22Rv1 (cell line): Measurements from ENCODE around the gene MYL10.

Experiments used
- H3K27ac ChIP-seq: fragments of 450-650 bp; 2 replicates; pipeline ENCODE4 v1.5.1; 2017
- ZFX ChIP-seq: fragments of 450-650 bp; IDR thresholded peaks from 2 replicates; pipeline ENCODE4 v1.6.1; 2017; ENCODE audit warnings: antibody characterized with exemption, borderline replicate concordance
- TF ChIP-seq, protein P1 (sequence below): fragments of 450-650 bp; IDR thresholded peaks from 2 replicates; pipeline ENCODE4 v1.5.1; 2017; ENCODE audit warnings: mild to moderate bottlenecking

The MYL10 gene

DNA sequence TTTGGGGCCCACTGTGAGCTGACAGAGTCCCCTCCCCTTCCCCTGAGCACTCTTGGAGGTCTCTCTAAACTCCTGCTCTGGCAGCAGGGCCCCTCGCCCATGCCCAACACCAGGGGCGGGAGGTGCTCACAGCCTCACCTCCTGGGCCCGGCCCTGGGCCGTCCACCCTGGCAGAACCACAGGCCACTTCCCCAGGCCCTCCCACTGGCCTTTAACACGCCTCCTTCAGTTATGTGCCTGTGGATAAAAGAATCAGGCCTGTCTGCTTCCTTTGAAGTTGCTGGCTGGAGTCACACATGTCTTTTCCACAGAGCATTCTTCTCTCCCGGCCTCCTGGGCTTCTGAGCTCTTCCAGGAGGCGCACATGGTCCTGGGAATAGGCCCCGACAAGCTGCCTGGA, 10.2 kb downstream of the MYL10 start:
- H3K27ac ChIP-seq, result no peak overlapping the region
- TF ChIP-seq, protein P1, sequence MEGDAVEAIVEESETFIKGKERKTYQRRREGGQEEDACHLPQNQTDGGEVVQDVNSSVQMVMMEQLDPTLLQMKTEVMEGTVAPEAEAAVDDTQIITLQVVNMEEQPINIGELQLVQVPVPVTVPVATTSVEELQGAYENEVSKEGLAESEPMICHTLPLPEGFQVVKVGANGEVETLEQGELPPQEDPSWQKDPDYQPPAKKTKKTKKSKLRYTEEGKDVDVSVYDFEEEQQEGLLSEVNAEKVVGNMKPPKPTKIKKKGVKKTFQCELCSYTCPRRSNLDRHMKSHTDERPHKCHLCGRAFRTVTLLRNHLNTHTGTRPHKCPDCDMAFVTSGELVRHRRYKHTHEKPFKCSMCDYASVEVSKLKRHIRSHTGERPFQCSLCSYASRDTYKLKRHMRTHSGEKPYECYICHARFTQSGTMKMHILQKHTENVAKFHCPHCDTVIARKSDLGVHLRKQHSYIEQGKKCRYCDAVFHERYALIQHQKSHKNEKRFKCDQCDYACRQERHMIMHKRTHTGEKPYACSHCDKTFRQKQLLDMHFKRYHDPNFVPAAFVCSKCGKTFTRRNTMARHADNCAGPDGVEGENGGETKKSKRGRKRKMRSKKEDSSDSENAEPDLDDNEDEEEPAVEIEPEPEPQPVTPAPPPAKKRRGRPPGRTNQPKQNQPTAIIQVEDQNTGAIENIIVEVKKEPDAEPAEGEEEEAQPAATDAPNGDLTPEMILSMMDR, result no peak
- TF ChIP-seq ZFX, result no peak

DNA sequence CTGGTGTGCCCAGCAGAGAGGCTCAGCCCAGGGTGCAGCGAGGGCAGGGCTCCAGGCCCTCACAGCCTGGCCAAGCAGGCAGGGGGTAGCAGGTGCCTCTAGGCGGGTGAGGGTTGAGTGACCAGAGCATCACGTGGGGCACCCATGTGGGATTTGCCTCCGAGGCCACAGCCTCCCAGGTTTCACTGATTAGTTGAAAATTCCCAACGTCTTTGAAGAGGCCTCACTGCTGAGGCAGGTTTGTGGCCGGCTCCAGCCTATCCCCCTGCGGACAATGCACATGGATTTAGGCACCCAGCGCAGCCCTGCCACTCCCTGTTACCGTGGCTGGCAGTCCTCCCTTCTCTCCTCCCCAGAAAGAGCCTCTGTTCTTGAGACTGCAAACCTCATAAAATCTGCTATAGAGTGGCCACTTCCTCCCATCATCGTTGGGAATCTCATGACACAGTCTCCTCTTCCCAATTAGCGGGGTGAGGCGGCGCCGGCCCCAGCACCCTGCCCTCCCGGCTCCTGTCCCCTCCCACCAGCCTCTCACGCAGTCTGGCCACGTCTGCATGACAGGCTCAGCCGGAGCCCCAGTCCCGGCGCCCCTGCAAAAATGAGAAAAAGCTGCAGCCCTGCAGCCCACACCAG, 10.8 kb downstream of the MYL10 start:
- no peak for TF ChIP-seq ZFX
- TF ChIP-seq, protein P1, result no peak
- no peak overlapping the region for H3K27ac ChIP-seq

DNA sequence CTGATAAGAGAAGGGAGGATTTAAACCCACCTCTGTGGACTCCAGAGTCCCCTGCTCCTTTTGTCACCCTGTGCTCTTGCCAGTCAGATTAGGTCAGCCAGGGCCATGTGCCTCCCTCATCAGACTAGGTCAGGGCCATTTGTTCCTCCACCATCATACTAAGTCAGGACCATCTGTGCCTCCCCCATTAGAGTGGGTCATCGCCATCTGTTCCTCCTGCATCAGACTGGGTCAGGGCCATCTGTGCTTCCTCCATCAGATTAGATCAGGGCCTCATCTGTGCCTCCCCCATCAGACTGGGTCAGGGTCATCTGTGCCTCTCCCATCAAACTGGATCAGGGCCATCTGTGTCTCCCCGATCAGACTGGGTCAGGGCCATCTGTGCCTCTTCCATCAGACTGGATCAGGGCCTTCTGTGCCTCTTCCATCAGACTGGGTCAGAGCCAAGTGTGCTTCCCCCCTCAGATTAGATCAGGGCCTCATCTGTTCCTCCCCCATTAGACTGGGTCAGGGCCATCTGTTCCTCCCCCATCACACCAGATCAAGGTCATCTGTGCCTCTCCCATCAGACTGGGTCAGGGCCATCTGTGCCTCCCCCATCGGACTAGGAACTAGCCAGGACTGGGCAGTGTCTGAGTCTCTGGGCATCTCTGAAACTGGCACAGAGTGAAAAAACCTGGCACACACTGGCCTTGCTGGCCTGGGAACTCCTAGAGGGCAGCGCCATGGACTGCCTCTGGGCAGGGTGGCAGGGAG, 11.5 kb downstream of the MYL10 start:
- TF ChIP-seq, protein P1, result no peak
- no peak for TF ChIP-seq ZFX
- H3K27ac ChIP-seq, result no peak overlapping the region

DNA sequence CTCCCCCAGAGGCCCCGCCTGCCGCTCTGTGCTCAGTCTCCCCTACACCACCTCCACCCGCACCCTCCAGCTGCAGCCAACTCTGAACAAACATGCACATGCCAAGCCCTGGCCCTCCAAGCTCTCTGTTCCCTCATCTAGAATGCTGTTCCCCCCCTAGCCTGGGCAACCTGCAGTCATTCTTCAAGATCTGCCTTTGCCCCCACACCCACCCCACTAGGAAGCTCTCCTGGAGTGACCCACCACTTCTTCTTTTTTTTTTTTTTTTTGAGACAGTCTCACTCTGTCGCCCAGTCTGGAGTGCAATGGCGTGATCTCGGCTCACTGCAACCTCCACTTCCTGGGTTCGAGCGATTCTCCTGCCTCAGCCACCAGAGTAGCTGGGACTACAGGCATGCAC, 13.7 kb downstream of the MYL10 start:
- TF ChIP-seq, protein P1, result no peak
- no peak for TF ChIP-seq ZFX
- H3K27ac ChIP-seq, result no peak overlapping the region

DNA sequence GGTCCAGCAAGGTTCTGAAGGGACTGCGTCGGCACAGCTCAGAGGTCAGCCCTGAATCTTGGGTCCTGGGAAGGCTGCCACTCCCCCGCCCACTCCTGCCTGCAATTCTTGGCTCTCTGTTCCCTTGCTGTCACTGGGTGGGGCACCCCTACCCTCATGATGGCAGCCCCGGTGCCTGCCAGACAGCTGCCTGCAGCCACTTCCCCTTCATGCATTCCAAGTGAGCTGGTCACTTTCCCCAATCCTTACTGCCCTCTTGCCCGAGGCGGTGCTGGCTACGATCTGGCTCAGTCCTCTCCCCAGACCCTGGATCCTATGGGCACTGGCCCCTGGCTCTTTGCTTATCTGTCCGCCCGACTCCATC, 14.2 kb downstream of the MYL10 start:
- no peak overlapping the region for H3K27ac ChIP-seq

DNA sequence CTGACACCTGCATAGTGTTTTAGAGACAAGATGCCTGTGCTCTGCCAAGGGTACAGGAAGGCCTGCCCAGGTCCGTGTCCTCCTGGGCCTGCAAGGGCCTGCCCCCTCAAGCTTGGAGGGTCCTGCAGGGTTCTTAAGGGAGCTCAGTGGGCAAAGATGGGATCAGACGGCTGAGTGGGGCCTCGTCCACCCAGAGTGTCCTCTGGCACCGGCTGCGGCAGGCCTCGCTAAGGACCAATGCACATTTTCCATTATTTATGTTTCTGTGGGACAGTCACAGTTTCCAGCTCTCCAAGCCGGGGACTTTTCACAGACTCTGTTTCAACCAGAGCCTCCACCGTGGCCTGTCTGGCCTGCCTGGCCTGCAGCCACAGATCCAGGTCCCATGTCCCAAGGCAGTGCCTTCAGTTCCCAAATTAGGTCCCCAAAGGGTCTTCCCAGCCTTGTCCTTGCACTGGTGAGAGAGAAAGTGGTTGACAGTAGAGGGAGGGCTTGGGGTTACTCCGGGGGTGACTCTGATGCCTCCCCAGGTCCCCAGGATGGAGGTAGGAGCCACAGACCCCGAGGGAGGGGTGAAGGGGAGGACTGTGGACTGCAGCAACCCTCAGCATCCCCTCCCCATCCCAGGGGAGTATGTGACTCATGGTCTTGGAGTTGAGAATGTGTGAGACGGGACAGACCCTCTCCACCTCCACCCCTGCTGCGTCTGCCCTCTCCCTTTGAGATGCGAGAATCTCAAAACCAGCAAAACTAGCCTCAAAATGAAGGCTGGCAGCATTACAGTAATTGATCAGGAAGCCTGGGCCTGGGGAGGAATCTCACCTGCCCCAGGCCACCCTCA, 14.8 kb downstream of the MYL10 start:
- TF ChIP-seq, protein P1, result no peak
- no peak for TF ChIP-seq ZFX

More for the DNA sequence above, 14.2 kb downstream of the MYL10 start:
- TF ChIP-seq ZFX, result no peak
- TF ChIP-seq, protein P1, result no peak

DNA sequence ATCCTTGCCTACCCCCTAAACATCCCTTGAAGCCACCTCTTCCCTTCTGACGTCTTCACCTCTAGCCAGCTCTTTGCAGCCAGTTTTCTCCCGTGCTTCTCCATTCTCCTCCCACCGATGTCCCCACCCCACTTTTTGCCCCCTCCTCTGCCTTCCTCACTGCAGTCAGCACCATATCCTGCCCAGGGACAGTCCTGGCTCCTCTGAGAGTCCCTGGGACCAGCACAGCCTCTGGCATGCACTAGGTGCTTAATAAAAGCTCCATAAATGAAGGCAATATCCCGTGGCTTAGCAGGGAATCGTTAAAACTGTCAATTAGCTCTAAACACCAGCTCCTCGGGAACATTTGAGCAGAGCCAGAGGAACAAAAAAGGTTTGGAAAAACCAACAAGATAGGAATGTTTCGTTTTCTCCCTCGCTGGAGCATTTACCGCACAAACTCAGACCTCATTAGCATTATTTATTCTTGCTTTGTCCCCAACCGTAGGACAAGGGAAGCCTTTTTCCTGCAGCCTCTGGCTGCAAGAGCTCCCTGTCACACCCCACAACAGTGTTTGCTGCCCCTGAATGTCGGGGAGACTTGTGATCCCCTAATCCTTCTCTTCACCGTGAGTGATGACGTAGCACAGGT, 16.1 kb downstream of the MYL10 start:
- no peak overlapping the region for H3K27ac ChIP-seq
- TF ChIP-seq, protein P1, result no peak
- TF ChIP-seq ZFX, result no peak

More for the DNA sequence above, 14.8 kb downstream of the MYL10 start:
- no peak overlapping the region for H3K27ac ChIP-seq
